ENCODE measurements around the gene EIF4G3.

DNA sequence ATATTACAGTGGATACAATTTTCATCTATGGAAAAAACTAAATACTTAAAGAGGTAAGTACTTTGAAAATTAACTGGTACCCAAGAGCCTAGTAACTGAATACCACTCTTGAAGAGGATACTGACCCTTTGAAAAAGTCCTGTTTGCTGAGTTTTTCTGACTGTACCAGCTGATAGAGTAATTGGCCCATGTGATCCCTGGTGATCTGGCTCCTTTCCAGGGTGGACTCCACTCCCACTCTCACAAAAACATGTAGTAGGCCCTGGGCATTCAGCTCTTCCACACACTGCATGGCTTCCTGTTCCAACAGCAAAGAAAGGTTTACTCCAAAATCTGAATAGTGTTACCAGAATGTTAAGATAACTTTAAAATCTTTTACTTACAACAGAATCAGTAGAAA, 336.0 kb downstream of the EIF4G3 start:
- TF ChIP-seq, protein P1, sequence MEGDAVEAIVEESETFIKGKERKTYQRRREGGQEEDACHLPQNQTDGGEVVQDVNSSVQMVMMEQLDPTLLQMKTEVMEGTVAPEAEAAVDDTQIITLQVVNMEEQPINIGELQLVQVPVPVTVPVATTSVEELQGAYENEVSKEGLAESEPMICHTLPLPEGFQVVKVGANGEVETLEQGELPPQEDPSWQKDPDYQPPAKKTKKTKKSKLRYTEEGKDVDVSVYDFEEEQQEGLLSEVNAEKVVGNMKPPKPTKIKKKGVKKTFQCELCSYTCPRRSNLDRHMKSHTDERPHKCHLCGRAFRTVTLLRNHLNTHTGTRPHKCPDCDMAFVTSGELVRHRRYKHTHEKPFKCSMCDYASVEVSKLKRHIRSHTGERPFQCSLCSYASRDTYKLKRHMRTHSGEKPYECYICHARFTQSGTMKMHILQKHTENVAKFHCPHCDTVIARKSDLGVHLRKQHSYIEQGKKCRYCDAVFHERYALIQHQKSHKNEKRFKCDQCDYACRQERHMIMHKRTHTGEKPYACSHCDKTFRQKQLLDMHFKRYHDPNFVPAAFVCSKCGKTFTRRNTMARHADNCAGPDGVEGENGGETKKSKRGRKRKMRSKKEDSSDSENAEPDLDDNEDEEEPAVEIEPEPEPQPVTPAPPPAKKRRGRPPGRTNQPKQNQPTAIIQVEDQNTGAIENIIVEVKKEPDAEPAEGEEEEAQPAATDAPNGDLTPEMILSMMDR (IDR thresholded peaks at IDR 0.05): no peak
- no peak for TF ChIP-seq EZH2 (IDR thresholded peaks at IDR 0.05; ENCODE audit: borderline replicate concordance, insufficient read depth, low read depth, low read length, poor library complexity, severe bottlenecking)
